ENCODE measurements around the gene DNAL4. TPM values are rescaled to one million over a fixed set of nuclear protein-coding genes. Genes with fewer than 3 reads are reported as not detected.

The DNAL4 gene
- 9.0 TPM for polyA plus RNA-seq

- peaks cover 6% of the 10 kb centered on the region for H3K27me3 Mint-ChIP-seq
- H3K9me3 Mint-ChIP-seq, result no peaks in the 10 kb centered on the region
Measured at GRCh38 chr22:38793721-38794466, at the start of gene DNAL4. DNAL4 (minus strand) TSS chr22:38794143; CDS start chr22:38782731, 11,412 bp downstream.

GRCh38 chr22:38843201-38843656 lies 49.3 kb upstream of the DNAL4 start:
- Mint-ChIP-seq H3K4me3 (peak overlapping the region in 1 of 4 donors; percentile 92), H3K9me3 (no peaks in the 10 kb centered on the region), H3K27ac (no peak overlapping the region), H3K36me3 (no peaks in the 10 kb centered on the region), H3K4me1 (peaks cover 5 to 10% (median 6%) of the 10 kb centered on the region in 3 donors), H3K27me3 (peaks cover 39% of the 10 kb centered on the region)

More at GRCh38 chr22:38793721-38794466, at the start of gene DNAL4:
- Mint-ChIP-seq H3K36me3 (no peaks in the 10 kb centered on the region), H3K4me1 (peaks cover 13 to 15% (median 13%) of the 10 kb centered on the region in 3 donors), H3K27ac (peak within 1 kb of the TSS; percentile 69 to 89 (median 80)), H3K4me3 (peak within 1 kb of the TSS; percentile 85 to 96 (median 92))

GRCh38 chr22:38842512-38843200 lies 48.7 kb upstream of the DNAL4 start:
- Mint-ChIP-seq H3K36me3 (no peaks in the 10 kb centered on the region), H3K27ac (no peak overlapping the region), H3K4me1 (peaks cover 5 to 10% (median 6%) of the 10 kb centered on the region in 3 donors), H3K9me3 (no peaks in the 10 kb centered on the region), H3K4me3 (peak overlapping the region; percentile 70 to 92 (median 79)), H3K27me3 (peaks cover 42% of the 10 kb centered on the region)

GRCh38 chr22:38841635-38842034 lies 47.7 kb upstream of the DNAL4 start:
- Mint-ChIP-seq H3K9me3 (no peaks in the 10 kb centered on the region), H3K4me3 (peak overlapping the region in 3 of 4 donors; percentile 25 to 37 (median 29)), H3K36me3 (no peaks in the 10 kb centered on the region), H3K4me1 (peaks cover 5 to 10% (median 6%) of the 10 kb centered on the region in 3 donors), H3K27me3 (peaks cover 46% of the 10 kb centered on the region), H3K27ac (no peak overlapping the region)

GRCh38 chr22:38841211-38841610 lies 47.3 kb upstream of the DNAL4 start:
- peak overlapping the region in 1 of 4 donors; percentile 29 for H3K4me3 Mint-ChIP-seq
- peaks cover 49% of the 10 kb centered on the region for H3K27me3 Mint-ChIP-seq
- H3K36me3 Mint-ChIP-seq, result no peaks in the 10 kb centered on the region
- no peak overlapping the region for H3K27ac Mint-ChIP-seq
- no peaks in the 10 kb centered on the region for H3K9me3 Mint-ChIP-seq
- H3K4me1 Mint-ChIP-seq, result peaks cover 5 to 10% (median 6%) of the 10 kb centered on the region in 3 donors

- H3K27ac Mint-ChIP-seq, result no peak overlapping the region
- peak overlapping the region in 1 of 4 donors; percentile 12 for H3K4me3 Mint-ChIP-seq
- H3K4me1 Mint-ChIP-seq, result peaks cover 5 to 10% (median 6%) of the 10 kb centered on the region in 3 donors
Measured at GRCh38 chr22:38840129-38840528, 46.2 kb upstream of the DNAL4 start.

GRCh38 chr22:38839686-38840085 lies 45.7 kb upstream of the DNAL4 start:
- H3K4me1 Mint-ChIP-seq, result peaks cover 5 to 10% (median 6%) of the 10 kb centered on the region in 3 donors
- no peak overlapping the region for H3K27ac Mint-ChIP-seq
- H3K9me3 Mint-ChIP-seq, result no peaks in the 10 kb centered on the region
- H3K27me3 Mint-ChIP-seq, result peaks cover 47% of the 10 kb centered on the region
- no peaks in the 10 kb centered on the region for H3K36me3 Mint-ChIP-seq
- H3K4me3 Mint-ChIP-seq, result peak overlapping the region in 1 of 4 donors; percentile 12

More at GRCh38 chr22:38840129-38840528, 46.2 kb upstream of the DNAL4 start:
- H3K9me3 Mint-ChIP-seq, result no peaks in the 10 kb centered on the region
- no peaks in the 10 kb centered on the region for H3K36me3 Mint-ChIP-seq
- peaks cover 47% of the 10 kb centered on the region for H3K27me3 Mint-ChIP-seq

- Mint-ChIP-seq H3K27ac (peak overlapping the region in 1 of 3 donors; percentile 33), H3K4me3 (no peak overlapping the region), H3K9me3 (no peaks in the 10 kb centered on the region), H3K27me3 (peaks cover 41% of the 10 kb centered on the region), H3K4me1 (peaks cover 0 to 4% (median 0%) of the 10 kb centered on the region in 3 donors), H3K36me3 (no peaks in the 10 kb centered on the region)
Measured at GRCh38 chr22:38837414-38837928, 43.5 kb upstream of the DNAL4 start.

- H3K4me1 Mint-ChIP-seq, result peaks cover 0 to 4% (median 0%) of the 10 kb centered on the region in 3 donors
- H3K9me3 Mint-ChIP-seq, result no peaks in the 10 kb centered on the region
- no peaks in the 10 kb centered on the region for H3K36me3 Mint-ChIP-seq
- H3K27me3 Mint-ChIP-seq, result peaks cover 30% of the 10 kb centered on the region
- no peak overlapping the region for H3K4me3 Mint-ChIP-seq
- H3K27ac Mint-ChIP-seq, result no peak overlapping the region
Measured at GRCh38 chr22:38835888-38836301, 42.0 kb upstream of the DNAL4 start.

GRCh38 chr22:38834991-38835390 lies 41.0 kb upstream of the DNAL4 start:
- Mint-ChIP-seq H3K36me3 (no peaks in the 10 kb centered on the region), H3K27me3 (peaks cover 25% of the 10 kb centered on the region), H3K9me3 (no peaks in the 10 kb centered on the region), H3K4me1 (no peaks in the 10 kb centered on the region), H3K27ac (no peak overlapping the region), H3K4me3 (no peak overlapping the region)

GRCh38 chr22:38834215-38834953 lies 40.4 kb upstream of the DNAL4 start:
- no peaks in the 10 kb centered on the region for H3K36me3 Mint-ChIP-seq
- H3K27ac Mint-ChIP-seq, result peak overlapping the region in 1 of 3 donors; percentile 41
- H3K4me1 Mint-ChIP-seq, result no peaks in the 10 kb centered on the region
- peak overlapping the region in 1 of 4 donors; percentile 12 for H3K4me3 Mint-ChIP-seq
- H3K27me3 Mint-ChIP-seq, result peaks cover 20% of the 10 kb centered on the region
- no peaks in the 10 kb centered on the region for H3K9me3 Mint-ChIP-seq

GRCh38 chr22:38833061-38833460 lies 39.1 kb upstream of the DNAL4 start:
- no peak overlapping the region for H3K27ac Mint-ChIP-seq
- no peaks in the 10 kb centered on the region for H3K36me3 Mint-ChIP-seq
- H3K9me3 Mint-ChIP-seq, result no peaks in the 10 kb centered on the region
- no peak overlapping the region for H3K4me3 Mint-ChIP-seq
- peaks cover 14% of the 10 kb centered on the region for H3K27me3 Mint-ChIP-seq
- H3K4me1 Mint-ChIP-seq, result no peaks in the 10 kb centered on the region

- Mint-ChIP-seq H3K4me1 (no peaks in the 10 kb centered on the region), H3K27me3 (peaks cover 13% of the 10 kb centered on the region), H3K36me3 (no peaks in the 10 kb centered on the region), H3K4me3 (no peak overlapping the region), H3K9me3 (no peaks in the 10 kb centered on the region), H3K27ac (no peak overlapping the region)
Measured at GRCh38 chr22:38832005-38832978, 38.3 kb upstream of the DNAL4 start.

Measured in IgD-negative memory B cell (primary cell).